Fibroblast of lung (primary cell): ENCODE results near the gene VWA3B. TPM values are rescaled to one million over a fixed set of nuclear protein-coding genes. Genes with fewer than 3 reads are reported as not detected.
A peak's percentile ranks its signal among the peaks of the same experiment; 100 is the strongest.
"Not testable (repeated sequence)": the region's sequence is repeated elsewhere in the genome, so short reads cannot be mapped to it uniquely, and the experiment has no call there.

Experiments used
- DNase-seq, 2 donors: peaks; one replicate each; pipeline versions ENCODE4 v3.0.0 to v3.0.0-alpha.2; 2010; ENCODE audit warnings: low read depth in 2 of 2
- H2AFZ ChIP-seq: 2 replicates; pipeline ENCODE4 v1.5.1; 2012; ENCODE audit warnings: low read length, control low read depth, inconsistent platforms
- H3K27ac ChIP-seq: 2 replicates; pipeline ENCODE4 v1.5.1; 2011; ENCODE audit warnings: low read length, control low read depth; ENCODE audit not compliant: insufficient read depth
- H3K27me3 ChIP-seq: 2 replicates; pipeline ENCODE4 v1.5.1; 2011; ENCODE audit warnings: mild to moderate bottlenecking, low read length; ENCODE audit not compliant: control insufficient read depth, insufficient read depth
- H3K36me3 ChIP-seq: 2 replicates; pipeline ENCODE4 v1.5.1; 2011; ENCODE audit warnings: low read length; ENCODE audit not compliant: control insufficient read depth, insufficient read depth
- H3K4me1 ChIP-seq: 2 replicates; pipeline ENCODE4 v1.5.1; 2011; ENCODE audit warnings: low read length; ENCODE audit not compliant: control insufficient read depth, insufficient read depth; ENCODE audit errors: extremely low read depth
- H3K4me2 ChIP-seq: 2 replicates; pipeline ENCODE4 v1.5.1; 2011; ENCODE audit warnings: low read length, control low read depth; ENCODE audit not compliant: insufficient read depth; ENCODE audit errors: extremely low read depth
- H3K4me3 ChIP-seq, 4 experiments: fragments of 200-600 bp in 1 of 4; sonication (generic) in 1 of 4; replicated peaks in 1 of 4; 2 replicates each; pipeline ENCODE4 v1.5.1; 2011 to 2016; ENCODE audit warnings: low read length in 4 of 4, low read depth in 3 of 4, mild to moderate bottlenecking in 3 of 4, control low read depth in 2 of 4, inconsistent platforms in 1 of 4, mixed read lengths in 1 of 4; ENCODE audit not compliant: insufficient read depth in 1 of 4; ENCODE audit errors: control extremely low read depth in 1 of 4
- H3K79me2 ChIP-seq: 2 replicates; pipeline ENCODE4 v1.5.1; 2012; ENCODE audit warnings: mild to moderate bottlenecking, low read length, inconsistent platforms; ENCODE audit not compliant: control insufficient read depth, insufficient read depth
- H3K9ac ChIP-seq: 2 replicates; pipeline ENCODE4 v1.5.1; 2011; ENCODE audit warnings: mild to moderate bottlenecking, low read length, control low read depth; ENCODE audit not compliant: insufficient read depth
- H3K9me3 ChIP-seq: 2 replicates; pipeline ENCODE4 v1.5.1; 2012; ENCODE audit warnings: low read depth, low read length; ENCODE audit not compliant: control insufficient read depth, insufficient read depth
- H4K20me1 ChIP-seq: 2 replicates; pipeline ENCODE4 v1.5.1; 2011; ENCODE audit warnings: low read length; ENCODE audit not compliant: control insufficient read depth, insufficient read depth; ENCODE audit errors: extremely low read depth
- EZH2 ChIP-seq: IDR thresholded peaks from 2 replicates; pipeline ENCODE4 v1.5.1; 2012; ENCODE audit warnings: low read length, control low read depth, mild to moderate bottlenecking; ENCODE audit errors: missing control alignments
- polyA plus RNA-seq, 2 donors: library from polyadenylated mRNA; depleted of rRNA in 1 of 2; stranded (reverse) in 1 of 2; unstranded in 1 of 2; fragments of >200 nt; gene quantifications; 2 replicates each; pipeline ENCODE4 v1.2.1, GENCODE V29; 2011 to 2012; ENCODE audit warnings: missing spikeins in 1 of 2
- total RNA-seq: library from RNA; depleted of rRNA; stranded (reverse); fragments of >200 nt; gene quantifications from 2 replicates; pipeline ENCODE4 v1.2.1, GENCODE V29; 2014
- TF ChIP-seq, protein P1 (sequence below), 2 donors: IDR thresholded peaks in 1 of 2; conservative IDR thresholded peaks in 1 of 2; 1 replicate in 1 of 2; 2 replicates in 1 of 2; pipeline ENCODE4 v1.5.1; 2011 to 2012; ENCODE audit warnings: low read length in 2 of 2, control low read depth in 1 of 2, inconsistent platforms in 1 of 2, low read depth in 1 of 2, mild to moderate bottlenecking in 1 of 2

The VWA3B gene
- total and polyA plus RNA-seq, 2 donors (not counting 1 experiment from before 2014, with no cell fraction given), result 0.17 TPM; not detected in 1

DNA sequence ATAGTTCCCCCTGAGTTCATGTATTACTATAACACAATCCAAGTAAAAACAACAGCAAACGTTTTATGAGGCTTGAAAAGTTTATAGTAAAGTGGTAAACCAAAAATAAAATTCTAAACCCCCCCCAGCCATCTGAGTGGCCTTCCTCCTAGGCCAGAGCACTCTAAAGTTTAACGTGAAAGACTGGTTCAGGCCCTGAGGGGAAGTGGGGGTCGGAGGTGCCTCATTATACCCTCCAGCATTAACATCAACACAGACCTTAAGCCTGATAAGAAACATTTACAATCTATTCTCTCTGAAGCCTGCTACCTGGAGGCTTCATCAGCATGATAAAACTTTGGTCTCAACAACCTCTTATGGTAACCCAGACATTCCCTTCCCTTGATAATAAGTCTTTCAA lies 230.2 kb downstream of the VWA3B start:
- H3K4me1 ChIP-seq, result no peaks in the 10 kb centered on the region
- no peak for DNase-seq
- no peak overlapping the region for H3K27ac ChIP-seq
- no peak overlapping the region for H2AFZ ChIP-seq
- H3K79me2 ChIP-seq, result no peaks in the 10 kb centered on the region
- no peaks in the 10 kb centered on the region for H3K27me3 ChIP-seq
- H4K20me1 ChIP-seq, result no peaks in the 10 kb centered on the region
- TF ChIP-seq EZH2, result no peak
- TF ChIP-seq, protein P1, sequence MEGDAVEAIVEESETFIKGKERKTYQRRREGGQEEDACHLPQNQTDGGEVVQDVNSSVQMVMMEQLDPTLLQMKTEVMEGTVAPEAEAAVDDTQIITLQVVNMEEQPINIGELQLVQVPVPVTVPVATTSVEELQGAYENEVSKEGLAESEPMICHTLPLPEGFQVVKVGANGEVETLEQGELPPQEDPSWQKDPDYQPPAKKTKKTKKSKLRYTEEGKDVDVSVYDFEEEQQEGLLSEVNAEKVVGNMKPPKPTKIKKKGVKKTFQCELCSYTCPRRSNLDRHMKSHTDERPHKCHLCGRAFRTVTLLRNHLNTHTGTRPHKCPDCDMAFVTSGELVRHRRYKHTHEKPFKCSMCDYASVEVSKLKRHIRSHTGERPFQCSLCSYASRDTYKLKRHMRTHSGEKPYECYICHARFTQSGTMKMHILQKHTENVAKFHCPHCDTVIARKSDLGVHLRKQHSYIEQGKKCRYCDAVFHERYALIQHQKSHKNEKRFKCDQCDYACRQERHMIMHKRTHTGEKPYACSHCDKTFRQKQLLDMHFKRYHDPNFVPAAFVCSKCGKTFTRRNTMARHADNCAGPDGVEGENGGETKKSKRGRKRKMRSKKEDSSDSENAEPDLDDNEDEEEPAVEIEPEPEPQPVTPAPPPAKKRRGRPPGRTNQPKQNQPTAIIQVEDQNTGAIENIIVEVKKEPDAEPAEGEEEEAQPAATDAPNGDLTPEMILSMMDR (conservative IDR thresholded peaks at IDR 0.05 in 1 of 2, IDR thresholded peaks at IDR 0.05 in 1 of 2; ENCODE audit: low read depth in 1 of 2, low read length in 2 of 2), result no peak
- H3K4me2 ChIP-seq, result no peak overlapping the region
- no peaks in the 10 kb centered on the region for H3K36me3 ChIP-seq
- no peak overlapping the region for H3K4me3 ChIP-seq
- no peak overlapping the region for H3K9ac ChIP-seq
- H3K9me3 ChIP-seq, result no peaks in the 10 kb centered on the region

DNA sequence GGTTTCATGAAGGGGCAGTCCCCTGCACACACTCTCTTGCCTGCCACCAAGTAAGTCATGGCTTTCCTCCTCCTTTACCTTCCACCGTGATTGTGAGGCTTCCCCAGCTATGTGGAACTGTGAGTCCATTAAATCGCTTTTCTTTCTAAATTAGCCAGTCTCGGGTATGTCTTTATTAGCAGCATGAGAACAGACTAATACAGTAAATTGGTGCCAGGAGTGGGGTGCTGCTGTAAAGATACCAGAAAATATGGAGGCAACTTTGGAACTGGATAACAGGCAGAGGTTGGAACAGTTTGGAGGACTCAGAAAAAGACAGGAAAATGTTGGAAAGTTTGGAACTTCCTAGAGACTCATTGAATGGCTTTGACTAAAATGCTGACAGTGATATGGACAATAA lies 233.2 kb downstream of the VWA3B start:
- H3K9ac ChIP-seq, H4K20me1 ChIP-seq, H3K4me3 ChIP-seq, DNase-seq, H3K9me3 ChIP-seq, H3K36me3 ChIP-seq, H3K79me2 ChIP-seq, H3K4me2 ChIP-seq, H3K27ac ChIP-seq, H2AFZ ChIP-seq, H3K4me1 ChIP-seq, H3K27me3 ChIP-seq: not testable (repeated sequence)

DNA sequence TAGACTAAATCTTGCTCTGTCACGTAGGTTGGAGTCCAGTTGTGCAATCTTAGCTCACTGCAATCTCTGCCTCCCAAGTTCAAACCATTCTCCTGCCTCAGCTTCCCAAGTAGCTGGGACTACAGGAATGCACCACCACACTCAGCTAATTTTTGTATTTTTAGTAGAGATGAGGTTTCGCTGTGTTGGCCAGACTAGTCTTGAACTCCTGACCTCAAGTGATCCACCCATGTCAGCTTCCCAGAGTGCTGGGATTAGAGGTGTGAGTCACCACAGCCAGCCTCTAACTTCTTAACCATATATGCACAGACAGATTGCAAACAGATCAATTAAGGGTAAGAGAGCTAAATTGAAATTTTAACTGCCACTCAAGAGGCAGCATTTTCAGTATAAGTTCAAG lies 237.2 kb downstream of the VWA3B start:
- Histone ChIP-seq H4K20me1 (no peaks in the 10 kb centered on the region), H3K9ac (no peak overlapping the region), H3K9me3 (no peaks in the 10 kb centered on the region), H3K79me2 (no peaks in the 10 kb centered on the region), H3K4me3 (no peak overlapping the region), H3K4me1 (no peaks in the 10 kb centered on the region), H3K27me3 (no peaks in the 10 kb centered on the region), H3K4me2 (no peak overlapping the region), H3K27ac (no peak overlapping the region), H2AFZ (no peak overlapping the region), H3K36me3 (no peaks in the 10 kb centered on the region)
- TF ChIP-seq, protein P1 (conservative IDR thresholded peaks at IDR 0.05 in 1 of 2, IDR thresholded peaks at IDR 0.05 in 1 of 2; ENCODE audit: low read depth in 1 of 2, low read length in 2 of 2), result no peak
- TF ChIP-seq EZH2, result no peak
- peak; percentile 51 to 54 for DNase-seq
